NOMO-1 treated with DMSO at 0.1 percent for 48 hours (cell line): ENCODE results near the gene ANOS1.

Experiments
- DNase-seq: peaks from one replicate; lab custom pipeline; 2025; ENCODE audit not compliant: unreplicated experiment; lab: John Stamatoyannopoulos, UW

The ANOS1 gene

DNA sequence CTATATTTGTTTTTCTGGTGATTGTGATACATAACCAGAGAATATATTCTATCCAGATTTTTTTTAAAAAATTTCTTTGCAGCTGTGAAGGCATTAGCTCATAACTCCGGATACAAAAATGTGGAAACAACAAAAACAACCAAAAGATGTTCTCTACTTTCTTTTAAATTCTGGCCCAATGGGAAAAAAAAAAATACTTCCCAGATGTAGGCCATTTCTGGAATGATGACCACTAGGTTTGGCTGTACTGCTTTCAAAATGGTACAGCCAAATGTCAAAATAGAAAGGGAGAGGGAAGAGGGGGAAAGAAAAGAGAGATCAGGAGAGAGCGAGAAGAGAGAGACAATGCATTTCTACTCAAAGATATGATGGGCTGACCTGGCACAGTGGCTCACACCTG lies 14.6 kb downstream of the ANOS1 start:
- no peak for DNase-seq

DNA sequence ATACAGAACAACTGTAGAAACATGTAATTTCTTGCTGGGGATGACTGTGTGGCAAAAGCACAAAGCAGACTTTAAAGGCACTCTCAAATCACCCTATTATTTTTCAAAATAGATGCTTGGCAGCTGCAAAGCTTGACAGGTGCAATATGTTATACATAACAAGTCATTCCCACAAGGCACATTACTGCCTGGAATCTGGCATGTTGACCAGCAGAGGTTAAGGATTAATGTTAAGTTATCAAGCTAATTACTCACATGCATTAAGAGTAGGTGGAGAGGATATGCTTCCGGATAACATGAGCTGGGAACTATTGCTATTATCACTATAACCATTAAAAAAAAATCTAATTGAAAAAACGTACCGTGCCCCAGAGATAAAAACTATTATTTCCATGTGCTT lies 17.8 kb downstream of the ANOS1 start:
- no peak for DNase-seq

DNA sequence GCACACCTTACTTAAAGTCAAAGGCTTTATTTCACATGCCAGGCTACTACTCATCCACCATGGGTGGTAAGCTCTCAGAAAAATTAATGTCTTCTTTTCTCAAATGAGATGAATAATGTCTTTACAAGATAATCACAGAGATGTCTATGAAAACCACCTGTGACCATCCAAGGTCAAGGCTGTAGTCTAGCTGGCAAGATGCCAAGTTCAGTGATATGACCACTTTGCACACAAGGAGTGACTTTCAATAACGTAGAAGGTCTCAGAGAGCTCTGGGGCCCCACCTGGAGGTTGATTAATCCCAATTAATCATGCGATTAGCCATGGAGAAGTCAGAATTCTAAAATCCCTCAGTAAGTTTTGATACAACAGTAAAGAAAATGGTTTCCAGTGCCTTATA lies 20.5 kb downstream of the ANOS1 start:
- no peak for DNase-seq

DNA sequence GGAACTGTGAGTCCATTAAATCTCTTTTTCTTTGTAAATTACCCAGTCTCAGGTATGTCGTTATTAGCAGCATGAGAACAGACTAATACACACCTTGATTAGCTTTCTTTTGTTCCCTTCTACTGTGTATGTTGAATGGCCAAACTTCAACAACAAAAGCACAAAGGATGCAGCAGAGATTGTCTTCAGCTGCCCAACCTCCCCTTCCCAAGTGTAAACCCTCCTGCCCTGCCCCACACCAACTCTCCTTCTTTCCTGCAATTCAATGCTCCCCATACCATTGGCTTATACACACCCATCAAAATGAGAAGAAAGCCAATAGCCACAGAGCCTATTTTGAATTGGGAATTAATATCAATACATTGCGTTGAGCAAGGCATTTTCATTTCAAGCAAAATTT lies 27.8 kb downstream of the ANOS1 start:
- DNase-seq = no peak

DNA sequence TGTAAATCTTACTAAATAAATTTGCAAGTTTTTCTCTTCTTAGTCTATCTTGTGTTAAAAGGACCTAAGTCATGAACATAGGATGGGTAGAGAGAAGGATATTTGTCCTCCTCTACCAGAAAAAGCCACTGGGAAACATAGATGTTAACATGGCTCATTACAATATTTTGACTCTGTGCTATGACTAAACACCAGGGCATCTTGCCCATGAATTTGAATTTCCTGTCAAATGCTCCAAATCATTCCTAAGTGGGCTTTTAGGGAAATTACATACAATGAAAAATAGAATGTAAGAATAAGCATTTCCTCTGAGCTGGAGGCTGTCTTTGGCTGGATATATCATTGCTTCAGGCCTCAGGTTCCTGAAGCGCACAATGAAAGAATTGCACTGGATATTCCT lies 39.1 kb downstream of the ANOS1 start:
- no peak for DNase-seq

DNA sequence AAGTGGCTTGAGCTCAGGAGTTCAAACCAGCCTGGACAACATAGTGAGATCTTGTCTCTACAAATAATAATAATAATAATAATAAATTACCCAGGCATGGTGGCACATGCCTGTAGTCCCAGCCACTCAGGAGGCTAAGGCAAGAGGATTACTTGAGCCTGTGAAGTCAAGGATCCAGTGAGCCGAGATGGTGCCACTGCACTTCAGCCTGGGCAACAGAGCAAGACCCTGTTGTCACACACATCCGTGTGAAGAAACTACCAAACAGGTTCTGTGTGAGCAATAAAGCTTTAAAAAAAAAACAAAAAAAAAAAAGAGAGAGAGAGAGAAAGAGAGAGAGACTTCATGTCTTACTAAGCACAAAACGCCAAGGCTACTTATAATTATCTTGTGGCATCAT lies 42.5 kb downstream of the ANOS1 start:
- no peak for DNase-seq

DNA sequence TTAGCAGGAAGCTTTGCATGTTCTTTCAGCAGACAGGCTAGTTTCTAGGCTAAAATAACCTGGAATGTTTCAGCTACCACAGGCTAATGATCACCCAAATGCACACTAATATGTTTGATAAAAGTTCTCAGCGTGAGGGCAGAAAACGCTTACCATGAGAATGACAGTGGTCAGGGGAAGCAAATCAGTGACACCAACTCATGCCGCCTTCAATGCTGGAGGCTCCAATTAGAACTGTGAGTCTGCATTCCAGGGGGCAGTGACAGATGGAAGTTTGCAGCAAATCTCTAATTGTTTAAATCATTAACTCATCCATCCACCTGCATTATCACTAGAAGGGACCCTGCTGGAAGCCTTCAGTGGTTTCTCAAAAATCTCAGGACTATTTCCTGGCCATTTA lies 43.2 kb downstream of the ANOS1 start:
- DNase-seq = no peak

DNA sequence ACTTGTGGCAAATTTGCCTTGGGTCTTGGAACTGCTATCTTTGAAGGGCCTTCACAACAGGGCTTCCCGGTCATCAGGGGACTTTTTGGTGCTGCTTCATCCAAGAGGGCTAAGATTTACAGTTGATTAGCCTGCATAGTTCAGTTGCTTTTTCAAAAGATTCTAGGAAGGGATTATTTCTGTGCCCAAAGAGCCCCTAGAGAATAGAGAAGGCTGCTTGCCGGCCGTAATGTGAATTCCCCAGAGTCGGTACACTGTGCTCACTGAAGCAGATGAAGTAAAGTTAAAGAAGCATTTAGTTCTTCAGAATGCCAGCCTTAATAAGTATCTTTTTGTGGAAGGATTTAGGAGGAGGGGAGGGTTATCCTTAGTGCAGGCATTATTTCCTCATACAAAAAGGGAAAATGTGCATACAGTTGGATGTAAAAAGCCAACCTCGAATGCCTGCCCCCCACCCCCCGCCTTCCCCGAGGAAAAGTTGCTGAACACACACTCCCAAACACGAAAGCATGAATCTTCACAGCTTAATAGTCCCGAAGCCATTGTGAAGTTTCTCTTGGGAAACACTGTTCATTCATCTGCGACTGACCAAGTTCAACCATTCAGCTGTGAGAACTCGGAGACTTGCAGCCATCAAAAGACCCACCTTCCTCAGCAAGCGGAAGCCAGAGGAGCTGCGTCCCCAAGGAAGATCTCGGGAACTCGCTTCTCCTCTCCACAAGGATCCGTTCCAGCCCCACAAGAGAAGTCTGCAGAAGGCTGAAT lies 47.6 kb downstream of the ANOS1 start:
- no peak for DNase-seq

DNA sequence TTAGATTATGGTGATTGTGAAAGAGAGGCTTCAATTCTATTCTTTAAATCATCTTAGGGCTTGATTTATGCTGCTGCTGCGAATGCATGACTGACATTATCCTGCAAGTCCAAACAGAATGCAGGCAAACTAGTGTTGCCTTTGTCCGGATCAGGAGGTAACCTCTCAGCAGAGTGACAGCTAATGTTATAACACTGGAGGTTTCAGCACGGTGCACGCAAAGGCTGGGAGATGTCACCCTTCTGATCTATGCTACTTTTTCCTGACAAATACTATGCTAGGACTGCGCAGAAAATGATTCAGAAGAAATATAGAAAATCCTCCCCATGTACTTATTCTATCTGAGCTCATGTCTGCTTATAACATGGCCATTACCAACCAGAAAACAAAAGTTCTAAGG lies 48.2 kb downstream of the ANOS1 start:
- no peak for DNase-seq

DNA sequence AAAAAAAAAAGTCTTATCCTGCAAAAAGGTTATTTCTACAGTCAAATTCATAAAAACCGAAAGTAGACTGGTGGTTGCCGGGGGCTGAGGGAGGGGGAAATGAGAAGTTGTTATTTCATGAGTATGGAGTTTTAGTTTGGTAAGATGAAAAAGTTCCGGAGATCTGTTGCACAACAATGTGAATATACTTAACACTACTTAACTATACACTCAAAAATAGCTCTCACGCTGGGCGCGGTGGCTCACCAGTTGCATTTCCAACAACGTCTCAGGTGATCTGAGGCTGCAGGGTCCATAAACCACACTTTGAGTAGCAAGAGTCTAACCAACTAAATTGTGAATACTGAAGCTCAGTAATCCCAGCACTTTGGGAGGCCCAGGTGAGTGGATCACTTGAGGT lies 52.4 kb downstream of the ANOS1 start:
- DNase-seq = peak; percentile 91

DNA sequence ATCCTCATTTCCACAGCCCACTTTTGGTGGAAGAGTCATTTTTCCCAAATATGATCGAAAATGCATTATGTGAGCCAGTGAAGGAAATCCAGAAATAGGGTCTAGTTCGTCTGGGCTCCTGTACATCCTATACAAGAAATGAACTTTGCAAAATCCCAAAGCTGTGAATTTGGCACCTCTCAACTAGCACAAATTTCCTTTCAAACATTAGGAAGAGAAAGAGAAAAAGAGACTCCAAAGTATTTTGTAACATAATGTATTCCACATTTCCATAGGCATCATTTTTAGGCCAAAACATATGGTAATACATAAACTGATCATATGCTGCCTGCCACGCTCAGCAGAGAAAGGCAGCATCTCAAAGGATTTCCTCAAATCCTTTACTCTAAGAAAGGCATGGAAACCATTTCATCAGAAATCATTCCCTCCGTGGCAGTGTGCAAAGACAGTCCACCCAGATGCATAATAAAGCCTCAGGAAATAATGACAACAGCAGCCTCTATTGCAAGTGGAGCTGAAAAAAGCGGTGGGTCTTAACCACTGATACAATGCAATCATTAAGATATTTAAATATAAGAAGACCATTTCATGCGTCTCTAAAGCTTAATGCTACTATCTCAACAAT lies 56.8 kb downstream of the ANOS1 start:
- DNase-seq = no peak

DNA sequence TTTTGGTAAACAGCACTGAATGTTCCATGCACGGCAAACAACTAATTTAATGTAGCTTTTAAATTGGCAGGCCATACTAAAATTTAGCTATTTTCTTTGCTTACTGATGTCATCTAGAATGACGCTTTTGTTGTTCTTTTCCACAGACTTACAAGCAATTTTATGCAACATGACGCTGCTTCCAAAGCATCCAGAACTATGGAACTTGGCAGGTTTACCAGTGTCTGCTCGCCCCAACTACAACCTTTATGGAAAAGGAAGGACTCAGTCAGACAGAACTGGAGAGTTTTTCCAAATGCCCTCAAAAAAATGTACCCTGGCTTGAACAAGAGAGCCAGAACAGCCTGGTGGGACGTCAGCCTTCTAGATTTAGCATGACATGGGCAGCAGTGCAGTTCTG lies 58.7 kb downstream of the ANOS1 start:
- DNase-seq = no peak

DNA sequence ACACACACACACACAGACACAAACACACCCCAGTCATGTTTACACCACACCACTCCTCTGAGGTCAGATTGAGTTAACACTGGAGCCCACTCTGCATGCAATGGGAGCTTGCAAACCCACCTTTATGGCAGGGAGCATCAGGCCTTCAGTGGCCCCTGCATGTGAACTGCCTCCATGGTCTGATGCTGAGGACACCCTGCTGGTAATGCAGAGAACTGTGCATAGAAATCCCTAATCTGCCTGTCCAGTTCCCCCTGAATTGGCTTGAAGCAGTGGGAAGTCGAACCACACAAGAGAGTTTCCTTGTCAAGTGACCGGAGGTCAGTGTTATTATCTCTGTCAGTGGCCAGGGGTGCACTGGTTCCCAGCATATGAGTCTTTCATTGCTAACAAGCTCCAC lies 59.8 kb downstream of the ANOS1 start:
- DNase-seq = no peak

DNA sequence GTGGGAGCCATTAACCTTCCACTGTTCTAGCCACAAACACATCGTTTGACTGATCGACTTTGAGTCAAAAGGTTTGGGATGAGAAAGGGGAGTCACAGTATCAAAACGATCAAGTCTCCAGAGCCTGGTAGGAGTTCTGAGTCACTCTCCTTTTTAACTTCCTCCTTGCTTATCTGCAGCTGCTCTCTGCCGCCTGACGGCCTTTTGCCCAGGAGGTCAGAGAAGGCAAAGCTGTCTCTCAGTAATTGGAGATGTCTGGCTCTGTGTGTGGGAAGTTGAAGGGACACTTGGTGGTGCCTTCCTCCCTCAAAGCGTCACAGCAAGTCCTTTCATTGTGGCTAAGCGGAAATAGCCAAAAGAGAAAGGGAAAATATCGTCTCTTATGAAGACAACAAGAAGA lies 63.1 kb downstream of the ANOS1 start:
- DNase-seq = peak; percentile 87

DNA sequence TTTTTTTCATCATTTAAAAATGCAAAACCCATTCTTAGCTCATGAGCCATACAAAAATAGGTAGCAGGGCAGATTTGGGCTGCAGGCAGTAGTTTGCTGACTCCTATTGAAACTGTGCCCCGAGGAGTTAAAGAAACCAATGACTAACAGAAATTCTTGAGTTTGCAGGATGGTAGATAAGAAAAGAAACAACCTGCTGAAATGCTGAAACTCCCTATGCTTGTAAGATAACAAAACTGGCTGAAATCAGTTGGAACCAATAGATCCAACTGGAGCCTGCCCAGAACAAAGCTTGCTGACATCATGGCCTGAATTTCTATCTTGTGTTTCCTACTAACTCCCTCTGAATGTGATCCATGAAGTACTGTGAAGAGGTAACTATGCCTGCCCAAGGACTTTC lies 68.6 kb downstream of the ANOS1 start:
- no peak for DNase-seq

DNA sequence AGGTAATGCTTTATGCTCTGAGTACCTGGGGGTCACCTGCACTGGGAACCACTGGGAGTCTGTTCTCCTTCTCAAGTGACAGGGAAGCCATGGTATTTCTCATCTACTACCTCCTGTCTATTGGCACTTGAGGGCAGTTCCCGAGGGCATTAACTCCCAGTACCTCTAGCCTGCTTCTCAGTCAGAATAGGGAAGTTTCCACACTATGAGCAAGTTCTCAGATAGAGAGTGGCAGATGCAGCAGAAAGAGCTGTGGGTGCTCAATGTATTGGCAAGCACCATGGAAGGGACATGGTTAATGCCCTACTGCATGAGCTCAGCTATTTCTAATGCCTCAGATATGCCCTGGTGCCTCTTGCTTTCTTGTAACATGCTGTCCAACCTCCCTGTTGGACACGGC lies 74.1 kb downstream of the ANOS1 start:
- DNase-seq = peak; percentile 76

DNA sequence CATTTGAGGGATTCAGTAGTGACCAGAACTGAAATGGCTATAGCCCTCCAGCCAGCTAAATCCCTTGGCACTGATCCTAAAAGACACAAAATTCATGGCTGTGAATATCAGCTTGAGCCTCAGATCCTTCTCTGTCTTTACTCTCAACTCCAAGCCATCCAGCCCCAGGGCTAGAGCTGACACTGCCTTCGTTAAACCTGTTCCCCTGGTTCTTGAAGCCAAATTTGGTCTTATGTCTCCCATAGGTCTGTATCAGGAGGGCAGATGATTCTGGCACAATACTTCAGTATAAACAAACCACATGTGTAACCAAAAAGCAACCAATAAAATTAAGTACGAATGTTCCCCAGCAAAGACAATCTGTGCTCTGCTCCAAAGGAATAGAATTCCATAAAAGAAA lies 78.0 kb downstream of the ANOS1 start:
- DNase-seq = no peak

DNA sequence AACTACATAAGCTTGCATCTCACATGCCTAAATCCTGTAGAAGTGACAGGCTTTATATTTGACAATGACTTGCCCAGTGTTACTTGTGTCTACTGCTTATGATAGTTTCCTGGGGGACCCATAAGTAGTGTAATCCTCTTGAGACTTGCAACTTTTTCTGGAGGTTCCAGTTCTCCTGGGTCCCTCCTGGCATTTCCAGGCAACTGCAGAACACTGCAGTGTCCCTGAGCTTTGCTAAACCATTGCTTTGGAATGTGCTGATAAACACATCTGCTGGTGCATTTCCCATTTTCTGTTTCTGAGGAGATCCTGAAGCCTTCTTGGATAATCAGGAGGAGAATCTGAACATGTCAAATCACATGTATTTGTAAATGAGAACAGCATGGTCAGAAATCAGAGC lies 82.0 kb downstream of the ANOS1 start:
- DNase-seq = no peak

DNA sequence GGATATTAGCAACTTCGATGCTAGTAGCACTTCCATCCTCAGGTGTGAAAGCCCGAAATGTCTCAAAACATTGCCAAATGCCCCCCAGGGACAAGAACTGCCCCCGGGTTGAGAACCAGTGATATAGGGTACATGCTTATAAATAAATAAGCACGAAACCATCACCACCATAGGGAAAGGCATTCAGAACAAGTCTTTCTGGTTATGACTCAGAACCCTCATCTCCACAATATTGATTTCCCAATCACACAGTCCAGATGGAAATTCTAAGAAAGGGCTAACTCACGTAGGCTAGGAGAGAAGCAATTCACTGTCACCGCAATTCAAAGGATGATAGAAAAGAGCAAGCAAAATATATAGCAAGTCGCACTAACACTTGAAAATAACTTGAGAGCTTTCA lies 84.8 kb downstream of the ANOS1 start:
- peak; percentile 31 for DNase-seq

DNA sequence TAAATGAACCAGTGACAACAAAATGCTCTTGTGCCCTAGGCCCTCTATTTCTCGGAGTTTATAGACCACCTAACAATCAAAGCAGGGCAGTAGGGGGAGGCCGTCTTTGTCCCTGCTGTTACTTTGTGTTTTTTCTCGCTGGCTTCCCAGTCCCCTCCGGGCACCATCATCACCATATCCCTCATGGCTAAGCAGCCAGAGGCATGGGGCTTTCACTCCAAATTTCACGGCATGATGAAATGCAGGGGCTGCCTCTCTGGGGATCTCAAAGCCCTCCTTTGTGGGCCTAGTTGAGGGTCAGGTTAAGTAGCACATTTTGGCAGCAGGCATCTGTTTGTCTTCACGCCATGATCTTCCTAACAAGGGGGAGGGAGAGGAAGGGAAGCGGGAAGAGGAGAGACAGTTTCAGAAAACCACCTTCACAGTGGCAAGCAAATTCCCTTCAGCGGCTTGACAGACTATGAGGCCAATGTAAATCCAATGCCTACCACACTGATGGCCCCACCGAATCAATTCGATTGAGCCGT lies 91.9 kb downstream of the ANOS1 start:
- no peak for DNase-seq

DNA sequence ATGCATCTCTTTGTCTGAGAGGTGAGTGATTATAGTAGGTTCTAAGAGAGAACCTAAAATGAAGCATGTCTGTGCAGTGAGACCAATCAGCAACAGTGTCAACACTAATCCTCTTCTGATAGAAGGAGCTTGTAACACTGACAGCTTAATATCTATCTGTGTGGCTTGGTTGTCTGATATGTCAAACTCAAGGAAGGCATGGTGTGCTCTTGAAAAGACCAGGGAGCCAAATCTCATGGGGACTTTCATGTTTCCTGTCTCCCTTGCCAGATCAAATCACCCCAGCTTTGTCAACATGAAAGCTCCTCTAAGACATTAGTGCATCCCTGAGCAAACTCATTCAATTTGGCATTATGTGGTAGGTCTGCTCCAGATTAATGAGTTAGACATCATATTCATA lies 95.4 kb downstream of the ANOS1 start:
- DNase-seq = no peak

DNA sequence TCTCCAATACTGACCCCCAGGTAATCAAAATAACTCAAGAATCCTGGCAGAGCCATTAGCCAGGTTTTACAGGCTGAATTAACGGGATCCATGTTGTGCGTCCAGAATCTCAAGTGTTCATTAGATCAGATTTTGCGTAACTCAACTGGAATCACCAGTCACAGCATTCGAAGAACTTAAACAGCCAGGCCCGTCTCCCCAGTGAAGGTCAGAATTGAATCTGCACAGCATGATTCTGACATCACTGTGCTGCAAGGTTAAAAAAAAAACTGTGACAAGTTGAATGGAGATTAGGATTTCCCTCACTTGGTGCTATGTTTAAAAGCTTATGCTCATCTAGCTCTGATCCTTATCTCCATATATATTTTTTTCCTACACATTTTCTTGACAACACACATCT lies 96.1 kb downstream of the ANOS1 start:
- DNase-seq = no peak

DNA sequence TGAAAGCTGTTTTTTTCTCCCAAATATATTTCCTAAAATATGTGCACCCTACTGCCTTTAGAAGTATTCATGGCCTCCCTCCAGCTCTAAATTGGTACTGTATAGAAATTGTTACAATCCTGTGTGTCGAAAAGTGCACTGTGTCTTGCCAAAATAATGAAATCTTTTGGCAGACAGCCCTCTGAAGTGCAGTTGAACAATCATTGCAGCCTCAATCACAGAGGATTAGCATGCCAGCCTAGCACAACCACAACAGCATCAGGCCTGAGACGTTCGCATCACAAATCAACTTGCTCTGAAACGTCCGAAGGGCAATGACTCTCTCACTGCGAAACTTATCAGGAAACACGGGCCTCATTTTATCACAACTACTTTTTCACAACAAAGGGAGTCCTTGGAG lies 99.0 kb downstream of the ANOS1 start:
- DNase-seq = no peak
